GM12878 (cell line): ENCODE data around the gene ITGAD. TPM values are rescaled to one million over a fixed set of nuclear protein-coding genes. Genes with fewer than 3 reads are reported as not detected.

Source experiments
- ATAC-seq: fragments of 200-7000 bp; cut with Tn5 transposase; 3 replicates; pipeline ENCODE4 v1.9.1; 2020; ENCODE audit warnings: mild to moderate bottlenecking, moderate library complexity
- BruUV-seq: library from RNA; stranded (reverse); fragments of 400-500 nt; replicated peaks from 2 replicates; lab custom pipeline; 2021; lab: Mats Ljungman, UMichigan
- CTCF ChIA-PET: fragments of 300-600 bp; sonication (Branson Sonifier 250); formaldehyde crosslinking; extraction: SDS; loops from one replicate; lab custom pipeline; 2021; ENCODE audit warnings: inconsistent platforms; lab: Yijun Ruan, JAX
- POLR2A ChIA-PET: fragments of 350-600 bp; formaldehyde crosslinking; extraction: SDS; loops from one replicate; lab custom pipeline; 2021; ENCODE audit warnings: inconsistent platforms; lab: Charles Lee
- RAD21 ChIA-PET: fragments of 300-600 bp; sonication (Branson Sonifier 250); formaldehyde crosslinking; loops from one replicate; lab custom pipeline; 2023; ENCODE audit warnings: antibody characterized with exemption; ENCODE audit not compliant: unreplicated experiment; lab: Charles Lee
- SMC1A ChIA-PET: fragments of 300-600 bp; sonication (Branson Sonifier 250); formaldehyde crosslinking; loops from one replicate; lab custom pipeline; 2023; ENCODE audit not compliant: unreplicated experiment, uncharacterized antibody; lab: Charles Lee
- DNase-seq: peaks from one replicate; pipeline ENCODE4 v3.0.0-alpha.2; 2011; ENCODE audit warnings: low read depth, low spot score
- FAIRE-seq: peaks from 3 replicates; lab custom pipeline; 2011; peaks lifted over from hg19 to GRCh38; lab: Jason Lieb, UNC
- H2AFZ ChIP-seq: 2 replicates; pipeline ENCODE4 v1.6.0; 2011; ENCODE audit warnings: low read depth, low read length, control low read depth; ENCODE audit not compliant: control insufficient read depth
- H3K27ac ChIP-seq: 2 replicates; pipeline ENCODE4 v1.5.1; 2011; ENCODE audit warnings: control low read depth; ENCODE audit not compliant: control insufficient read depth, insufficient read depth
- H3K27me3 ChIP-seq, 2 experiments: replicated peaks in 1 of 2; 2 replicates each; pipeline versions ENCODE4 v1.6.0 to v1.6.1; 2011; ENCODE audit warnings: low read length in 1 of 2; ENCODE audit not compliant: control insufficient read depth in 2 of 2, insufficient read depth in 2 of 2
- H3K36me3 ChIP-seq, 2 experiments: 2 replicates each; pipeline ENCODE4 v1.5.1; 2011; ENCODE audit warnings: low read length in 1 of 2; ENCODE audit not compliant: control insufficient read depth in 2 of 2, insufficient read depth in 2 of 2
- H3K4me1 ChIP-seq: 2 replicates; pipeline ENCODE4 v1.6.1; 2011; ENCODE audit warnings: mild to moderate bottlenecking, low read length, moderate library complexity, mixed read lengths; ENCODE audit not compliant: control insufficient read depth, insufficient read depth
- H3K4me2 ChIP-seq: 2 replicates; pipeline ENCODE4 v1.6.0; 2011; ENCODE audit warnings: control low read depth; ENCODE audit not compliant: control insufficient read depth, insufficient read depth
- H3K4me3 ChIP-seq: fragments of 200-600 bp; sonication (generic); 2 replicates; pipeline ENCODE4 v1.5.1; 2016
- H3K79me2 ChIP-seq: 2 replicates; pipeline ENCODE4 v1.6.0; 2011; ENCODE audit warnings: low read length; ENCODE audit not compliant: control insufficient read depth, insufficient read depth
- H3K9ac ChIP-seq: 2 replicates; pipeline ENCODE4 v1.8.0; 2011; ENCODE audit warnings: low read length, control low read depth, mixed read lengths; ENCODE audit not compliant: control insufficient read depth, insufficient read depth
- H3K9me3 ChIP-seq: replicated peaks from 3 replicates; pipeline ENCODE4 v1.5.1; 2011; ENCODE audit warnings: mild to moderate bottlenecking, low read length; ENCODE audit not compliant: control insufficient read depth, insufficient read depth
- H4K20me1 ChIP-seq: 2 replicates; pipeline ENCODE4 v1.6.0; 2011; ENCODE audit not compliant: control insufficient read depth, insufficient read depth
- CBFB ChIP-seq: IDR thresholded peaks from 2 replicates; pipeline ENCODE4 v1.6.1; 2016; ENCODE audit warnings: antibody characterized with exemption, low read depth
- CEBPB ChIP-seq, 2 experiments: fragments of 150-350 bp in 1 of 2; IDR thresholded peaks; 2 replicates each; pipeline ENCODE4 v1.6.1; 2012 to 2014; ENCODE audit warnings: low read depth in 2 of 2, low read length in 2 of 2, borderline replicate concordance in 1 of 2, inconsistent platforms in 1 of 2
- HDGF ChIP-seq: fragments of 450-650 bp; IDR thresholded peaks from 2 replicates; pipeline ENCODE4 v1.6.1; 2016; ENCODE audit warnings: antibody characterized with exemption
- NR2C1 ChIP-seq: fragments of 450-650 bp; IDR thresholded peaks from 2 replicates; pipeline ENCODE4 v1.6.1; 2017; ENCODE audit warnings: antibody characterized with exemption, mild to moderate bottlenecking, moderate library complexity
- POLR2AphosphoS2 ChIP-seq: IDR thresholded peaks from 2 replicates; pipeline ENCODE4 v1.6.1; 2011; ENCODE audit warnings: low read depth, mild to moderate bottlenecking, low read length, improper control_type of control experiment, moderate library complexity
- SREBF2 ChIP-seq: IDR thresholded peaks from 2 replicates; pipeline ENCODE4 v1.6.1; 2012; ENCODE audit warnings: mild to moderate bottlenecking, low read length
- SUZ12 ChIP-seq: fragments of 200-600 bp; sonication (generic); IDR thresholded peaks from one replicate; pipeline ENCODE4 v1.6.1; 2018; ENCODE audit warnings: antibody characterized with exemption, mild to moderate bottlenecking; ENCODE audit not compliant: unreplicated experiment
- YBX1 ChIP-seq: fragments of 450-650 bp; IDR thresholded peaks from 2 replicates; pipeline ENCODE4 v1.6.1; 2016; ENCODE audit warnings: antibody characterized with exemption
- YY1 ChIP-seq: IDR thresholded peaks from 2 replicates; pipeline ENCODE4 v1.6.1; 2011; ENCODE audit warnings: low read depth, mild to moderate bottlenecking, low read length
- ZNF24 ChIP-seq: fragments of 450-650 bp; IDR thresholded peaks from 2 replicates; pipeline ENCODE4 v1.6.1; 2017; ENCODE audit warnings: antibody characterized with exemption, mild to moderate bottlenecking
- WGBS: methylation state at CpG from one replicate; pipeline ENCODE4 v1.1.6; 2016; ENCODE audit warnings: low lambda C conversion rate; ENCODE audit not compliant: insufficient replicate concordance, insufficient coverage; ENCODE audit errors: missing lambda C conversion rate; 5-methylcytosine and 5-hydroxymethylcytosine counted together
- in situ Hi-C: fragments of 300-500 bp; cut with MboI; formaldehyde crosslinking; loops from 9 replicates; pipeline ENCODE4 v1.14.3; 2018; ENCODE audit warnings: mixed read lengths
- intact Hi-C: fragments of 100-400 bp; cut with micrococcal nuclease; formaldehyde crosslinking; loops from one replicate; pipeline ENCODE4 v1.14.2; 2022; ENCODE audit not compliant: unreplicated experiment
- polyA plus RNA-seq, 11 experiments: library from polyadenylated mRNA; depleted of rRNA in 4 of 11; unstranded in 6 of 11; stranded (reverse) in 5 of 11; fragments of >200 nt; fragmentation: Nextera tagmentation in 4 of 11; fragmentation: Illumina TruSeq in 1 of 11; extraction: Ambion mirVana in 4 of 11; extraction: Trizol in 1 of 11; gene quantifications; 1 replicate in 1 of 11; 2 replicates in 10 of 11; pipeline versions ENCODE4 v1.2.1 to v1.2.3, GENCODE V29; 2011 to 2016; ENCODE audit warnings: inconsistent platforms in 2 of 11, missing spikeins in 2 of 11, low read depth in 1 of 11
- total RNA-seq, 4 experiments: library from RNA; depleted of rRNA in 3 of 4; stranded (reverse); fragments of >200 nt in 3 of 4; fragmentation: Illumina TruSeq in 1 of 4; extraction: Trizol in 1 of 4; gene quantifications; 2 replicates each; pipeline versions ENCODE4 v1.2.1 to v1.2.3, GENCODE V29; 2013 to 2021
- TF ChIP-seq, protein P1 (sequence below): fragments of 450-650 bp; IDR thresholded peaks from 2 replicates; pipeline ENCODE4 v1.6.1; 2017; ENCODE audit warnings: mild to moderate bottlenecking, moderate library complexity
- TF ChIP-seq, protein P2 (sequence below): IDR thresholded peaks from 2 replicates; pipeline ENCODE4 v1.6.1; 2012; ENCODE audit warnings: low read depth, low read length, improper control_type of control experiment
- TF ChIP-seq, protein P3 (sequence below): IDR thresholded peaks from 2 replicates; pipeline ENCODE4 v1.6.1; 2012; ENCODE audit warnings: mild to moderate bottlenecking, low read depth, low read length

The ITGAD gene
- total and polyA plus RNA-seq, 10 of the 15 experiments (the other 5 are each of a cell fraction or from before 2014, with no cell fraction given), result 0.29 to 4.0 (median 1.2) TPM

DNA sequence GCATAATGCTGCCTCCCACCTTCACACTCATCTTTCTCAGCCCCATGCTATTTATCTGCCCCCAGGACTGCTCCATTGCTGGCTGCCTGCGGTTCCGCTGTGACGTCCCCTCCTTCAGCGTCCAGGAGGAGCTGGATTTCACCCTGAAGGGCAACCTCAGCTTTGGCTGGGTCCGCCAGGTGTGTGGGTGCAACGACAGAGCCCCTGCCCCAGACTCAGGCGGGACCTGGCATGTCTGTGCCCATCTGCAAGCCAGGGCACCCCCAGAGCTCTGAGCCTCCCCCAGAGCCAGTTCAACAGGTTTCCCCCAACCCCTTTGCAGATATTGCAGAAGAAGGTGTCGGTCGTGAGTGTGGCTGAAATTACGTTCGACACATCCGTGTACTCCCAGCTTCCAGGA, 12.9 kb upstream of the ITGAD start:
- ChIA-PET CTCF (interaction anchor here (0.7 to 1.3 kb wide), 3 partner anchors 64 to 178 kb away, joined by 3 to 5 read pairs (median 5); partner anchors contain the start of gene PYCARD), POLR2A (interaction anchor here (0.6 to 0.7 kb wide), 2 partner anchors 25 to 48 kb away, joined by 3 to 5 read pairs; partner anchors contain the start of gene COX6A2), RAD21 (no interaction called here), SMC1A (interaction anchor here (0.6 to 0.9 kb wide), 3 partner anchors 30 to 426 kb away, joined by 3 read pairs; no protein-coding TSS in a partner anchor)
- TF ChIP-seq YBX1 (no peak), ZNF24 (no peak), NR2C1 (no peak), CBFB (no peak), HDGF (no peak), YY1 (no peak), POLR2AphosphoS2 (no peak), CEBPB (IDR thresholded peaks at IDR 0.05; ENCODE audit: borderline replicate concordance in 1 of 2, low read depth in 2 of 2, low read length in 2 of 2) (no peak), SUZ12 (no peak), SREBF2 (no peak)
- TF ChIP-seq, protein P1, sequence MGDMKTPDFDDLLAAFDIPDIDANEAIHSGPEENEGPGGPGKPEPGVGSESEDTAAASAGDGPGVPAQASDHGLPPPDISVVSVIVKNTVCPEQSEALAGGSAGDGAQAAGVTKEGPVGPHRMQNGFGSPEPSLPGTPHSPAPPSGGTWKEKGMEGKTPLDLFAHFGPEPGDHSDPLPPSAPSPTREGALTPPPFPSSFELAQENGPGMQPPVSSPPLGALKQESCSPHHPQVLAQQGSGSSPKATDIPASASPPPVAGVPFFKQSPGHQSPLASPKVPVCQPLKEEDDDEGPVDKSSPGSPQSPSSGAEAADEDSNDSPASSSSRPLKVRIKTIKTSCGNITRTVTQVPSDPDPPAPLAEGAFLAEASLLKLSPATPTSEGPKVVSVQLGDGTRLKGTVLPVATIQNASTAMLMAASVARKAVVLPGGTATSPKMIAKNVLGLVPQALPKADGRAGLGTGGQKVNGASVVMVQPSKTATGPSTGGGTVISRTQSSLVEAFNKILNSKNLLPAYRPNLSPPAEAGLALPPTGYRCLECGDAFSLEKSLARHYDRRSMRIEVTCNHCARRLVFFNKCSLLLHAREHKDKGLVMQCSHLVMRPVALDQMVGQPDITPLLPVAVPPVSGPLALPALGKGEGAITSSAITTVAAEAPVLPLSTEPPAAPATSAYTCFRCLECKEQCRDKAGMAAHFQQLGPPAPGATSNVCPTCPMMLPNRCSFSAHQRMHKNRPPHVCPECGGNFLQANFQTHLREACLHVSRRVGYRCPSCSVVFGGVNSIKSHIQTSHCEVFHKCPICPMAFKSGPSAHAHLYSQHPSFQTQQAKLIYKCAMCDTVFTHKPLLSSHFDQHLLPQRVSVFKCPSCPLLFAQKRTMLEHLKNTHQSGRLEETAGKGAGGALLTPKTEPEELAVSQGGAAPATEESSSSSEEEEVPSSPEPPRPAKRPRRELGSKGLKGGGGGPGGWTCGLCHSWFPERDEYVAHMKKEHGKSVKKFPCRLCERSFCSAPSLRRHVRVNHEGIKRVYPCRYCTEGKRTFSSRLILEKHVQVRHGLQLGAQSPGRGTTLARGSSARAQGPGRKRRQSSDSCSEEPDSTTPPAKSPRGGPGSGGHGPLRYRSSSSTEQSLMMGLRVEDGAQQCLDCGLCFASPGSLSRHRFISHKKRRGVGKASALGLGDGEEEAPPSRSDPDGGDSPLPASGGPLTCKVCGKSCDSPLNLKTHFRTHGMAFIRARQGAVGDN, result no peak
- TF ChIP-seq, protein P2, sequence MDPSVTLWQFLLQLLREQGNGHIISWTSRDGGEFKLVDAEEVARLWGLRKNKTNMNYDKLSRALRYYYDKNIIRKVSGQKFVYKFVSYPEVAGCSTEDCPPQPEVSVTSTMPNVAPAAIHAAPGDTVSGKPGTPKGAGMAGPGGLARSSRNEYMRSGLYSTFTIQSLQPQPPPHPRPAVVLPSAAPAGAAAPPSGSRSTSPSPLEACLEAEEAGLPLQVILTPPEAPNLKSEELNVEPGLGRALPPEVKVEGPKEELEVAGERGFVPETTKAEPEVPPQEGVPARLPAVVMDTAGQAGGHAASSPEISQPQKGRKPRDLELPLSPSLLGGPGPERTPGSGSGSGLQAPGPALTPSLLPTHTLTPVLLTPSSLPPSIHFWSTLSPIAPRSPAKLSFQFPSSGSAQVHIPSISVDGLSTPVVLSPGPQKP, result no peak
- TF ChIP-seq, protein P3, sequence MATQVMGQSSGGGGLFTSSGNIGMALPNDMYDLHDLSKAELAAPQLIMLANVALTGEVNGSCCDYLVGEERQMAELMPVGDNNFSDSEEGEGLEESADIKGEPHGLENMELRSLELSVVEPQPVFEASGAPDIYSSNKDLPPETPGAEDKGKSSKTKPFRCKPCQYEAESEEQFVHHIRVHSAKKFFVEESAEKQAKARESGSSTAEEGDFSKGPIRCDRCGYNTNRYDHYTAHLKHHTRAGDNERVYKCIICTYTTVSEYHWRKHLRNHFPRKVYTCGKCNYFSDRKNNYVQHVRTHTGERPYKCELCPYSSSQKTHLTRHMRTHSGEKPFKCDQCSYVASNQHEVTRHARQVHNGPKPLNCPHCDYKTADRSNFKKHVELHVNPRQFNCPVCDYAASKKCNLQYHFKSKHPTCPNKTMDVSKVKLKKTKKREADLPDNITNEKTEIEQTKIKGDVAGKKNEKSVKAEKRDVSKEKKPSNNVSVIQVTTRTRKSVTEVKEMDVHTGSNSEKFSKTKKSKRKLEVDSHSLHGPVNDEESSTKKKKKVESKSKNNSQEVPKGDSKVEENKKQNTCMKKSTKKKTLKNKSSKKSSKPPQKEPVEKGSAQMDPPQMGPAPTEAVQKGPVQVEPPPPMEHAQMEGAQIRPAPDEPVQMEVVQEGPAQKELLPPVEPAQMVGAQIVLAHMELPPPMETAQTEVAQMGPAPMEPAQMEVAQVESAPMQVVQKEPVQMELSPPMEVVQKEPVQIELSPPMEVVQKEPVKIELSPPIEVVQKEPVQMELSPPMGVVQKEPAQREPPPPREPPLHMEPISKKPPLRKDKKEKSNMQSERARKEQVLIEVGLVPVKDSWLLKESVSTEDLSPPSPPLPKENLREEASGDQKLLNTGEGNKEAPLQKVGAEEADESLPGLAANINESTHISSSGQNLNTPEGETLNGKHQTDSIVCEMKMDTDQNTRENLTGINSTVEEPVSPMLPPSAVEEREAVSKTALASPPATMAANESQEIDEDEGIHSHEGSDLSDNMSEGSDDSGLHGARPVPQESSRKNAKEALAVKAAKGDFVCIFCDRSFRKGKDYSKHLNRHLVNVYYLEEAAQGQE, result no peak
- in situ Hi-C loops, result no loop called here
- BruUV-seq, result no TSS peak
- Histone ChIP-seq H2AFZ (no peak overlapping the region), H3K4me3 (no peak overlapping the region), H3K27me3 (peaks cover 0 to 3% of the 10 kb centered on the region in 2 experiments; a peak in 1 of 4 replicates), H4K20me1 (no peaks in the 10 kb centered on the region), H3K4me1 (peaks cover 5% of the 10 kb centered on the region), H3K9me3 (peaks cover under 1% of the 10 kb centered on the region; the same call in 1 of the 3 replicates), H3K4me2 (no peak overlapping the region), H3K9ac (no peak overlapping the region), H3K36me3 (no peaks in the 10 kb centered on the region), H3K27ac (no peak overlapping the region), H3K79me2 (no peaks in the 10 kb centered on the region)
- FAIRE-seq, result no peak
- no peak for ATAC-seq
- no peak for DNase-seq
- intact Hi-C loops, result no loop called here
- 55% methylated on average over 12 of the region's 12 CpGs for WGBS
